Type B pancreatic cell (in vitro differentiated cells): ENCODE data around the gene VPS72. TPM values are rescaled to one million over a fixed set of nuclear protein-coding genes. Genes with fewer than 3 reads are reported as not detected.

ENCODE experiments used
- DNase-seq: peaks from one replicate; pipeline ENCODE4 v3.0.0; 2021; ENCODE audit warnings: mixed read lengths; ENCODE audit not compliant: unreplicated experiment; ENCODE audit errors: extremely low spot score
- H3K27ac Mint-ChIP-seq: 2 replicates; pipeline ENCODE4 v1.8.0; 2021; ENCODE audit warnings: mild to moderate bottlenecking, mixed read lengths
- H3K27me3 Mint-ChIP-seq: 2 replicates; pipeline ENCODE4 v1.8.0; 2021; ENCODE audit warnings: mixed read lengths
- H3K36me3 Mint-ChIP-seq: 2 replicates; pipeline ENCODE4 v1.8.0; 2021; ENCODE audit warnings: mixed read lengths
- H3K4me1 Mint-ChIP-seq: one replicate; pipeline ENCODE4 v1.8.0; 2021; ENCODE audit warnings: mixed read lengths; ENCODE audit not compliant: unreplicated experiment
- H3K4me3 Mint-ChIP-seq: 2 replicates; pipeline ENCODE4 v1.8.0; 2021; ENCODE audit warnings: mild to moderate bottlenecking, mixed read lengths
- H3K9me3 Mint-ChIP-seq: 2 replicates; pipeline ENCODE4 v1.8.0; 2021; ENCODE audit warnings: mixed read lengths
- total RNA-seq: library from RNA; stranded (reverse); gene quantifications from 2 replicates; pipeline ENCODE4 v1.2.1, GENCODE V29; 2021; ENCODE audit warnings: low replicate concordance
- TF ChIP-seq, protein P1 (sequence below): fragments of 200-600 bp; sonication (generic); conservative IDR thresholded peaks from 2 replicates; pipeline ENCODE4 v1.5.0; 2021; ENCODE audit warnings: antibody characterized with exemption, mild to moderate bottlenecking

The VPS72 gene
- total RNA-seq, 1 donor from 2014 or later, result 95.8 TPM

DNA sequence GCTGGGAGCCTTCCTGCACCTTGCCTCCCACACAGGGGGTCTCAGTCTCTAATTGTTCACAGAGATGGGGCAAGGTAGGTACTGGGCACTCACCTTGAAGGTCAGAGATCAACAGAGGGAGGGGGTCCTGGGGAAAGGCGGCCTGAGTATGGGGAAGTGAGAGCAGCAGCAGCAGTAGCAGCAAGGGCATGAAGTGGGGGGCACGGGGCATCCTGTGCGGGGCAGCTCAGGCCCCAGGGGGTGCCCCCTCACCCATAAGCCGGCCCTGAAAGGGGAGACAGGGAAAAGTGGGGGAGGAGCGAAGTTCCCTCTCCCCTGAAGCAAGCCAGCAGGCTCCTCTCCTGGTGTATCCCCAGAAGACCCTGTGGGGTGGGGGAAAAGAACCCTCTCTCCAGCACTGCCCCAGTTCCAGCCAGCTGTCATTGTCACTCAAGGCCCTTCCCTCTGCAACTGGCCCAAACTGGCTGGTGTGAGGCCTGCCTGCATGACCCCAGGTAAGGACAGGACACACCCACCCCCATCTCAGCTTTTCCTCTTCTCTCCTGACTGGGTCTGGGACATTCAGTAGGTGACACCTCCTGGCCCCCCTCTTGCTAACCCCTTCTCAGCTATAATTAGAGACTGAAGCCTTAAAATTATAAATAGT is 47.5 kb downstream of the VPS72 start:
- no peak for DNase-seq
- TF ChIP-seq, protein P1, sequence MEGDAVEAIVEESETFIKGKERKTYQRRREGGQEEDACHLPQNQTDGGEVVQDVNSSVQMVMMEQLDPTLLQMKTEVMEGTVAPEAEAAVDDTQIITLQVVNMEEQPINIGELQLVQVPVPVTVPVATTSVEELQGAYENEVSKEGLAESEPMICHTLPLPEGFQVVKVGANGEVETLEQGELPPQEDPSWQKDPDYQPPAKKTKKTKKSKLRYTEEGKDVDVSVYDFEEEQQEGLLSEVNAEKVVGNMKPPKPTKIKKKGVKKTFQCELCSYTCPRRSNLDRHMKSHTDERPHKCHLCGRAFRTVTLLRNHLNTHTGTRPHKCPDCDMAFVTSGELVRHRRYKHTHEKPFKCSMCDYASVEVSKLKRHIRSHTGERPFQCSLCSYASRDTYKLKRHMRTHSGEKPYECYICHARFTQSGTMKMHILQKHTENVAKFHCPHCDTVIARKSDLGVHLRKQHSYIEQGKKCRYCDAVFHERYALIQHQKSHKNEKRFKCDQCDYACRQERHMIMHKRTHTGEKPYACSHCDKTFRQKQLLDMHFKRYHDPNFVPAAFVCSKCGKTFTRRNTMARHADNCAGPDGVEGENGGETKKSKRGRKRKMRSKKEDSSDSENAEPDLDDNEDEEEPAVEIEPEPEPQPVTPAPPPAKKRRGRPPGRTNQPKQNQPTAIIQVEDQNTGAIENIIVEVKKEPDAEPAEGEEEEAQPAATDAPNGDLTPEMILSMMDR, result no peak
- no peaks in the 10 kb centered on the region for H3K9me3 Mint-ChIP-seq
- no peak overlapping the region for H3K27ac Mint-ChIP-seq
- H3K4me1 Mint-ChIP-seq, result peaks cover 33% of the 10 kb centered on the region
- peaks cover 4% of the 10 kb centered on the region for H3K36me3 Mint-ChIP-seq
- H3K4me3 Mint-ChIP-seq, result no peak overlapping the region
- peaks cover 8% of the 10 kb centered on the region for H3K27me3 Mint-ChIP-seq

DNA sequence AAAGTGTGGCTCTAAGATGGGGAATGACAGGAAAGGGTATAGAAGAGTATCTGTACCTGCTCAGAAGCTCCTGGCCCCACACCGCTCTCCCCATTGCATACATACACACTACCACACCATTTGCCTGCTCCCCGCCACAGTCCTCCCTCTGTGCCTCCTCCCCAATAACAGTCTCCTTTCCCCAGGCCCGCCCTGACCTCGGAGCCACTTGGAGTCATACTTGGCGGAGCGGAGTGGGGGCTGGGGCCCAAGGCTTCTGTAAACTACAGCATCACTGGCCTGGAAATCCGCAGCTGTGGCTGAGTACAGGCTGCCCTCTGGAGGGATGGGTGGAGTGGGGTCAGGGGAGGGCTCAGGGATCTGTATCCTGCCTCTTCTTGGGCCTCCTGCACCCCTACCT is 52.2 kb downstream of the VPS72 start:
- Mint-ChIP-seq H3K27ac (no peak overlapping the region), H3K9me3 (no peaks in the 10 kb centered on the region), H3K36me3 (peaks cover 12% of the 10 kb centered on the region), H3K27me3 (peaks cover 11% of the 10 kb centered on the region), H3K4me1 (no peaks in the 10 kb centered on the region), H3K4me3 (no peak overlapping the region)
- TF ChIP-seq, protein P1, result no peak
- no peak for DNase-seq

DNA sequence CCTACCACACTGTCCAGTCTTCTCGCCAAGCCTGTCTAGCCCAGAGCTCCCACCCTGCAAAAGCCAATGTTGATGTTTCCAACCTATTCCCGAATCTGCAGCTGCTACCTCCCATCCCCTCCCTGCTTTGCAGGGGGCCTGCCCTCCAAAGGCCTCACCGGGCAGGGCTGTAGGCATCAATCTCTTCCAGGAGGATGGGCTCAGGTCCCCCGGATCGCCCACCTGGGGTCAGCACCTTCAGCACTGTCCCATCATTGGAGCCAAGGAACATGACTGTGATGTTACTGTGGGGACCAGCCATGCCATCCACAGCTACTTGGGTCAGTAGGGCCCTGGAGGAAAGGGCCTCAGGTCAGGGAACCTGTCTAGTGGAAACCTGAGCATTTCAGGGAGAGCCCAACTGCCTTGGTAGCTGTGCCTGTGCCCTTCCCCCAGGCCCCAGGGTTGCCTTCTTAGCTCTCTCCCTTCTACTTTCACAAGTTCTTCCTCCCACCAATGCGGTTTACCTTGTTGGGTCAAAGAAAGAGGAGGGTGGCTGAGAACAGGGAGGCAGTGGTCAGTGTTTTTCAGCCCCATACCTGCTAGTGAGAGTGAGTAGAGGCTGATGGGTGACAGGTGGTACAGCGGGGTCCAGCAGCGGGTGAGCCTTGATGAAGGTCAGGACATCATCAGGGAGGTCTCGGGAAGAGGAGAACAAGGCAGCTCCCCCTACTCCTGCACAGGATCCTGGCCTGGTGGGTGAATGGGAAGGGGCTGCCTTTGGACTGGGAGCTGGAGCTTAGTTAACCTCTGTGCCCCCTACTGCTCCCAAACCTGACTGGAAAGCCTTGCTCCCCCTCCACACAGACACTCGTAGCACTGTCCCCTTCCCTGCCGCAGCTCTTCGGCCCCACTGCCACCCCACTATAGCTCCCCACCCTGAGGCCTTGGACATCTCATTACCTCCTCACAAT is 54.3 kb downstream of the VPS72 start:
- TF ChIP-seq, protein P1, result no peak
- Mint-ChIP-seq H3K27me3 (peaks cover 22% of the 10 kb centered on the region), H3K4me1 (no peaks in the 10 kb centered on the region), H3K4me3 (no peak overlapping the region), H3K36me3 (peaks cover 12% of the 10 kb centered on the region), H3K27ac (no peak overlapping the region), H3K9me3 (no peaks in the 10 kb centered on the region)
- DNase-seq, result no peak

DNA sequence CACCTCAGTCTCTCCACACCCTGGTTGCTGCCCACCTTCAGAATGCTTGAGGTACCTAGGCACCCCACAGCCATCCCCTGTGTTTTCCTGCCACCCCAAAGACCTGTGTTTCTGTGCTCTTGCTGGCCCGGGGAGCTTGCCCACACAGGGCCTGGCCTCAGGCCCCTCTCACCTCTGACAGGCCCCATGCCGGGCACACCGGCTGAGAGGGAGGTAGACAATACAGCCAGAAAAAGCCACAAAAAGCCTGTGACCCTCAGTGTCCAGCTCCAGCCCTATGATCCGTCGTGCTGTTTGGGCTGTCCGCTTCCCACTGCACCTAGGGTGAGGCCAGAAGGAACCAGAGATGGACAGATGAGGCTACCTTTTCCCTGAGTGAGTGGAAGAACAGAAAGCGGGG is 55.0 kb downstream of the VPS72 start:
- TF ChIP-seq, protein P1, result no peak
- H3K4me3 Mint-ChIP-seq, result no peak overlapping the region

DNA sequence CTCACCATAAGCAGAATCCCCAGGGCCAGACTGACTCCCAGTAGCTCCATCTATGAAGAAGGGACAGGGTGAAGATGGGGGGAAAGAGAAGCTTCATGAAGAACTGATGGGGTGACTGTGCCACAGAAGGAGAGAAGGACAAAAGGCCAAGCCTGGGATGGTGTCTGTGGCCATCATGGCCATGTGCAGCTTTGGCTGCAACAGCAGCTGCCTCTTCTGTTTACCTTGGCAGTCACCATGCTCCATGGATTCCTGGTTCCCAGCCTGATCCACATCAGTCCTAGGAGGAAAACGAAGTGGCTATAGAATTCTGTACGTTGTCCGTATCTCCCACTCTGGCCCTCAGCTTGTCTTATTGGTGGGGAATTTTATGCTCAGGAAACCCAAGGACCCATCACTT is 55.6 kb downstream of the VPS72 start:
- Mint-ChIP-seq H3K36me3 (peaks cover 12% of the 10 kb centered on the region), H3K4me1 (no peaks in the 10 kb centered on the region), H3K4me3 (peak overlapping the region; percentile 44), H3K9me3 (no peaks in the 10 kb centered on the region), H3K27ac (no peak overlapping the region), H3K27me3 (peaks cover 26% of the 10 kb centered on the region)
- no peak for DNase-seq
- TF ChIP-seq, protein P1, result no peak

More for the DNA sequence above, 55.0 kb downstream of the VPS72 start:
- Mint-ChIP-seq H3K27me3 (peaks cover 26% of the 10 kb centered on the region), H3K27ac (no peak overlapping the region), H3K4me1 (no peaks in the 10 kb centered on the region), H3K36me3 (peaks cover 12% of the 10 kb centered on the region), H3K9me3 (no peaks in the 10 kb centered on the region)
- no peak for DNase-seq
